CD14-positive monocyte (primary cell): Measurements from ENCODE around the gene FIZ1. TPM values are rescaled to one million over a fixed set of nuclear protein-coding genes. Genes with fewer than 3 reads are reported as not detected.

Experiments
- DNase-seq, 3 donors: peaks; one replicate each; pipeline ENCODE4 v3.0.0-alpha.2; 2011 to 2022
- H2AFZ ChIP-seq: 2 replicates; pipeline ENCODE4 v1.6.0; 2012; ENCODE audit warnings: mild to moderate bottlenecking, low read depth, low read length, inconsistent platforms; ENCODE audit not compliant: insufficient read depth, poor library complexity, severe bottlenecking
- H3K27ac ChIP-seq, 2 donors: 1 replicate in 1 of 2; 2 replicates in 1 of 2; pipeline ENCODE4 v1.5.1; 2012 to 2013; ENCODE audit warnings: low read length in 2 of 2, control low read depth in 1 of 2, inconsistent platforms in 1 of 2, low read depth in 1 of 2, mild to moderate bottlenecking in 1 of 2
- H3K27me3 ChIP-seq, 2 donors: one replicate each; pipeline versions ENCODE4 v1.6.0 to v1.6.1; 2011 to 2013; ENCODE audit warnings: low read length in 2 of 2; ENCODE audit not compliant: control insufficient read depth in 2 of 2, insufficient read depth in 2 of 2
- H3K36me3 ChIP-seq, 2 donors: replicated peaks in 1 of 2; 1 replicate in 1 of 2; 2 replicates in 1 of 2; pipeline versions ENCODE4 v1.5.1 to v1.6.1; 2012 to 2013; ENCODE audit warnings: low read length in 2 of 2, control low read depth in 1 of 2, inconsistent platforms in 1 of 2, mild to moderate bottlenecking in 1 of 2; ENCODE audit not compliant: insufficient read depth in 2 of 2, control insufficient read depth in 1 of 2
- H3K4me1 ChIP-seq, 2 donors: 1 replicate in 1 of 2; 2 replicates in 1 of 2; pipeline versions ENCODE4 v1.5.1 to v1.6.1; 2012 to 2013; ENCODE audit warnings: low read length in 2 of 2, control low read depth in 1 of 2, inconsistent platforms in 1 of 2, mild to moderate bottlenecking in 1 of 2, moderate library complexity in 1 of 2; ENCODE audit not compliant: insufficient read depth in 2 of 2, control insufficient read depth in 1 of 2
- H3K4me2 ChIP-seq: replicated peaks from 2 replicates; pipeline ENCODE3; 2012; ENCODE audit warnings: low read length, moderate library complexity, mild to moderate bottlenecking; ENCODE audit not compliant: poor library complexity, severe bottlenecking; ENCODE audit errors: extremely low read depth
- H3K4me3 ChIP-seq, 3 experiments: fragments of 200-600 bp in 1 of 3; sonication (generic) in 1 of 3; replicated peaks in 1 of 3; 1 replicate in 2 of 3; 2 replicates in 1 of 3; pipeline ENCODE4 v1.5.1; 2011 to 2013; ENCODE audit warnings: low read length in 3 of 3, mild to moderate bottlenecking in 3 of 3, control low read depth in 2 of 3, low read depth in 2 of 3, inconsistent platforms in 1 of 3, moderate library complexity in 1 of 3
- H3K79me2 ChIP-seq: 2 replicates; pipeline ENCODE4 v1.6.0; 2012; ENCODE audit warnings: mild to moderate bottlenecking, control low read depth, inconsistent platforms, low read length, moderate library complexity; ENCODE audit not compliant: insufficient read depth
- H3K9ac ChIP-seq: 2 replicates; pipeline ENCODE4 v1.6.0; 2017; ENCODE audit warnings: low read length, mild to moderate bottlenecking; ENCODE audit not compliant: insufficient read depth, poor library complexity, severe bottlenecking
- H3K9me3 ChIP-seq, 2 donors: replicated peaks in 1 of 2; 1 replicate in 1 of 2; 2 replicates in 1 of 2; pipeline versions ENCODE4 v1.5.1 to v1.6.1; 2012 to 2013; ENCODE audit warnings: low read length in 2 of 2, control low read depth in 1 of 2; ENCODE audit not compliant: control insufficient read depth in 1 of 2, insufficient read depth in 1 of 2
- H4K20me1 ChIP-seq: 2 replicates; pipeline ENCODE4 v1.6.0; 2012; ENCODE audit warnings: mild to moderate bottlenecking, low read length, control low read depth, moderate library complexity; ENCODE audit not compliant: insufficient read depth
- H3K27ac Mint-ChIP-seq, 7 donors: one replicate each; pipeline ENCODE4 v1.8.0; 2020; ENCODE audit warnings: mild to moderate bottlenecking in 7 of 7, mixed read lengths in 7 of 7, moderate library complexity in 6 of 7, inconsistent platforms in 2 of 7
- H3K27me3 Mint-ChIP-seq, 3 donors: one replicate each; pipeline ENCODE4 v1.8.0; 2021 to 2022; ENCODE audit warnings: low read depth in 3 of 3, mild to moderate bottlenecking in 3 of 3, mixed read lengths in 3 of 3, moderate library complexity in 3 of 3, inconsistent platforms in 1 of 3
- H3K36me3 Mint-ChIP-seq, 2 donors: one replicate each; pipeline ENCODE4 v1.8.0; 2020; ENCODE audit warnings: mixed read lengths in 2 of 2, inconsistent platforms in 1 of 2, mild to moderate bottlenecking in 1 of 2
- H3K4me1 Mint-ChIP-seq: one replicate; pipeline ENCODE4 v1.8.0; 2020; ENCODE audit warnings: mild to moderate bottlenecking, mixed read lengths
- H3K4me3 Mint-ChIP-seq, 2 donors: one replicate each; pipeline ENCODE4 v1.8.0; 2020; ENCODE audit warnings: mild to moderate bottlenecking in 2 of 2, mixed read lengths in 2 of 2, moderate library complexity in 1 of 2
- H3K9me3 Mint-ChIP-seq, 7 donors: one replicate each; pipeline ENCODE4 v1.8.0; 2020 to 2022; ENCODE audit warnings: mixed read lengths in 7 of 7, mild to moderate bottlenecking in 6 of 7, moderate library complexity in 6 of 7, inconsistent platforms in 2 of 7
- WGBS: methylation state at CpG from one replicate; pipeline ENCODE4 v1.1.5; 2013; ENCODE audit warnings: missing lambda C conversion rate; ENCODE audit not compliant: insufficient coverage; 5-methylcytosine and 5-hydroxymethylcytosine counted together
- intact Hi-C, 2 donors: fragments of 100-400 bp; cut with micrococcal nuclease; formaldehyde crosslinking; loops; one replicate each; pipeline versions ENCODE4 v1.15.0 to v1.15.1; 2023
- polyA plus RNA-seq, 3 donors: library from polyadenylated mRNA; depleted of rRNA in 1 of 3; unstranded in 2 of 3; stranded (reverse) in 1 of 3; fragments of 300-500 nt in 2 of 3; fragments of >200 nt in 1 of 3; fragmentation: Illumina TruSeq in 2 of 3; gene quantifications; 1 replicate in 2 of 3; 2 replicates in 1 of 3; pipeline ENCODE4 v1.2.3, GENCODE V29; 2012 to 2021
- TF ChIP-seq, protein P1 (sequence below): fragments of 200-600 bp; IDR thresholded peaks from one replicate; pipeline ENCODE4 v1.8.0; 2022; ENCODE audit warnings: antibody characterized with exemption, mild to moderate bottlenecking

FIZ1 gene
- polyA plus RNA-seq, 3 donors = 1.2 to 2.6 (median 1.6) TPM

DNA sequence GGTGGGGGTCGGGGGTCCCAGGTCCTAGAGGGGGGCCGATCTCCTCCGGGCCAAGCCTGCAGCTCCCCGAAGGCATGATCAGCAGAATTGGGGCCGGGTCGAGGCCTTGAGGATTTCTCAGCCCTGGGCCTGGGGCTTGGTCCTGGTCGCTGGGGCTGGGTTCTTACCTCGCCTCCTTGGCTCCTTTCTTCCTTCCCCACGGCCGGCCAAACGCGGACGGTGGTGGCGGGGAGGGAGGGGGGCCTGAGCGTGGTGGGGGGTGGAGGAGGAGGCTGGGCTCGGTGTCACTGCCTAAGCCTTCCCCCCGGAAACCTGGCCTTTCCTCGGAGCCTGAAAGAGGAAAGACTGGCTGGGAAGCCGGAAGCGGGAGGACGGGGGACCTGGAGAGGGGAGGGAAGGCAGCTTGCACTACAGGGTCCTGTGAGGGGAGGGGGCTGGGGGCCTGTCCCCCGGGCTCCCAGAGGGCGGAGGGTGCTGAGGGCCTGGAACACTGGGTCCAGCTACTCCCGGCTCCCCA, 18.6 kb downstream of the FIZ1 start, which contains the start of gene ZNF579:
TSS of gene ZNF579 (minus strand) at position 221 of the 517 bp plus-strand sequence. CDS start 1,209 bp downstream, outside the sequence.
- H3K36me3 ChIP-seq = peaks cover 0 to 2% of the 10 kb centered on the region in 2 donors
- H3K27ac ChIP-seq = peak within 1 kb of the TSS in 1 of 2 donors; percentile 66
- H3K9me3 ChIP-seq = no peaks in the 10 kb centered on the region
- peak within 1 kb of the TSS; percentile 21 to 71 (median 61) for H3K27ac Mint-ChIP-seq
- TF ChIP-seq, protein P1, sequence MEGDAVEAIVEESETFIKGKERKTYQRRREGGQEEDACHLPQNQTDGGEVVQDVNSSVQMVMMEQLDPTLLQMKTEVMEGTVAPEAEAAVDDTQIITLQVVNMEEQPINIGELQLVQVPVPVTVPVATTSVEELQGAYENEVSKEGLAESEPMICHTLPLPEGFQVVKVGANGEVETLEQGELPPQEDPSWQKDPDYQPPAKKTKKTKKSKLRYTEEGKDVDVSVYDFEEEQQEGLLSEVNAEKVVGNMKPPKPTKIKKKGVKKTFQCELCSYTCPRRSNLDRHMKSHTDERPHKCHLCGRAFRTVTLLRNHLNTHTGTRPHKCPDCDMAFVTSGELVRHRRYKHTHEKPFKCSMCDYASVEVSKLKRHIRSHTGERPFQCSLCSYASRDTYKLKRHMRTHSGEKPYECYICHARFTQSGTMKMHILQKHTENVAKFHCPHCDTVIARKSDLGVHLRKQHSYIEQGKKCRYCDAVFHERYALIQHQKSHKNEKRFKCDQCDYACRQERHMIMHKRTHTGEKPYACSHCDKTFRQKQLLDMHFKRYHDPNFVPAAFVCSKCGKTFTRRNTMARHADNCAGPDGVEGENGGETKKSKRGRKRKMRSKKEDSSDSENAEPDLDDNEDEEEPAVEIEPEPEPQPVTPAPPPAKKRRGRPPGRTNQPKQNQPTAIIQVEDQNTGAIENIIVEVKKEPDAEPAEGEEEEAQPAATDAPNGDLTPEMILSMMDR = no peak
- H3K4me1 ChIP-seq = peaks cover 17 to 25% of the 10 kb centered on the region in 2 donors
- H3K79me2 ChIP-seq = no peaks in the 10 kb centered on the region
- peaks cover 3 to 14% of the 10 kb centered on the region in 2 donors for H3K27me3 ChIP-seq
- H2AFZ ChIP-seq = peak within 1 kb of the TSS; percentile 96
- peak within 1 kb of the TSS; percentile 77 for H3K4me2 ChIP-seq
- peaks cover 24% of the 10 kb centered on the region for H3K4me1 Mint-ChIP-seq
- H3K4me3 Mint-ChIP-seq = peak within 1 kb of the TSS; percentile 82 to 88
- DNase-seq = peak; percentile 65 to 75 (median 75)
- WGBS = 0% methylated on average over 11 of the region's 24 CpGs
- peaks cover 0 to 6% (median 1%) of the 10 kb centered on the region in 7 donors for H3K9me3 Mint-ChIP-seq
- peak within 1 kb of the TSS; percentile 71 to 84 (median 79) for H3K4me3 ChIP-seq
- peaks cover 13 to 16% (median 16%) of the 10 kb centered on the region in 3 donors for H3K27me3 Mint-ChIP-seq
- peak within 1 kb of the TSS; percentile 75 for H3K9ac ChIP-seq
- H3K36me3 Mint-ChIP-seq = peaks cover 3 to 10% of the 10 kb centered on the region in 2 donors
- intact Hi-C loops = loop anchor here in 1 of 2 donors (5.0 kb wide), 1 partner anchor 52 kb away; no protein-coding TSS in a partner anchor
- H4K20me1 ChIP-seq = no peaks in the 10 kb centered on the region

DNA sequence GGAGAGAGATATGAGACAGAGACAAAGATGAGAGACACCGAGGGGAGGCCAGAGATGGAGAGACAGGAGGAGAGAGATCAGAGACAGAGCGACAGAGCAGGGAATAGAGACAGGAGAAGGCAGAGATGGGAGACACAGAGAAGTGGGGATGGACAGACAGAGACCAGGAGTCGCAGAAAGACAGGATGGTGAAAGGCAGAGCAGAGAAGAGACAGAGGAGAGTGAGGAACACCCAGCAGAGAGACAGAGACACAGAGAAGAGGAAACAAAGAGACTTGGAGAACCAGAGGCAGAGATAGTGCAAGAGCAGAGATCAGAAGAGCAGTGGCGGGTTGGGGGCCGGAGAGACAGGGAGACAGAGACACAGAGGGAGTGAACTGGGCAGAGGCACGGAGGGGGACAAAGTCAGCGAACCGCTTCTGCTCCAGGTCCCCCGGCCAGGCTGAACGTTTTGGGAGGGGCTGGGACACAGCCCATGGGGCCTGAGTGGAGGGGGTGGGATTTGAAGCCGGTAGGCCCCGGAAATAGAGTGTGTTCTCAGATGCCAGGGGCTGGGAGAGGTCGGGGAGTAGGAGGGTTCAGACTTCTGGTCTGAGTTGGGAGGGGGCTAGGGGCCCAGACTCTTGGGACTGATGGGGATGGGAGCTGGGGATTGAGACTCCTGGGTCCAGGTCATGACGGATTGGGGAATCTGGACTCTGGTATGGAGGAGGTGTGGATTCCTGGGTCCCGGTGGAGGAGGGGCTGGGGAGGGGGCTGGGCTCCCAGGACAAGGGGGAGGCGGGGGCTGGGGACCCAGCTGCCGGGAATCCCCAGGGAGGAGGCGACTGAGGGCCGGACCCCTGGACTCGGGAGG, 19.3 kb downstream of the FIZ1 start:
- H3K4me3 ChIP-seq = peak overlapping the region; percentile 71 to 84 (median 79)
- H3K4me1 ChIP-seq = peaks cover 17 to 23% of the 10 kb centered on the region in 2 donors
- no peaks in the 10 kb centered on the region for H3K79me2 ChIP-seq
- Mint-ChIP-seq H3K27ac (peak overlapping the region; percentile 16 to 68 (median 61)), H3K4me1 (peaks cover 20% of the 10 kb centered on the region), H3K9me3 (peaks cover 0 to 4% (median 0%) of the 10 kb centered on the region in 7 donors), H3K27me3 (peaks cover 6 to 9% (median 9%) of the 10 kb centered on the region in 3 donors), H3K4me3 (peak overlapping the region; percentile 82 to 88), H3K36me3 (peaks cover 0 to 10% of the 10 kb centered on the region in 2 donors)
- peak overlapping the region; percentile 75 for H3K9ac ChIP-seq
- intact Hi-C loops = loop anchor here in 1 of 2 donors (5.0 kb wide), 1 partner anchor 52 kb away; no protein-coding TSS in a partner anchor
- no peaks in the 10 kb centered on the region for H4K20me1 ChIP-seq
- peak overlapping the region; percentile 77 for H3K4me2 ChIP-seq
- H2AFZ ChIP-seq = peak overlapping the region; percentile 96
- no peaks in the 10 kb centered on the region for H3K9me3 ChIP-seq
- DNase-seq = no peak
- peaks cover 0 to 7% of the 10 kb centered on the region in 2 donors for H3K27me3 ChIP-seq
- TF ChIP-seq, protein P1 = no peak
- peak overlapping the region in 1 of 2 donors; percentile 66 for H3K27ac ChIP-seq
- 16% methylated on average over 19 of the region's 20 CpGs for whole genome bisulfite sequencing
- H3K36me3 ChIP-seq = peaks cover 0 to 2% of the 10 kb centered on the region in 2 donors
